ENCODE data around the gene PPP2R3A.

DNA sequence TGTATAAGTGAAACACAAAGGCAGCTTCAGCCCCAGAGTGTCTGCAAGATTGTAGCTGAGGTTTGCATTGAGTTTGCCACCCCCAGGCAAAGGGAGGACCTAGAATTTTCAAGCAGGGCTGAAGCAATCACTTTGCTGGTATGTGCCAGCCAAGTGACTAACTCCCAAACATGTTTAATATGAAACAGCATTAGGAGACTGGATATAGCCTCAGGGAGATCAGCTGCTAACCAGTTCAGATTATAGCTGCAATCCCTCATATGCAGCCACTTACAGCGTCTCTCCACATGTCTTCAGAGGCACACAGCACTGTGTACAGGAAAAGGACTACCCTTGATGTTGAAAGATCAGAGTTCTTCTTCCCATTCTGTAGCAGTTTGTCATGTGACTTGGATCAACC, 38.4 kb upstream of the PPP2R3A start:
- TF ChIP-seq, protein P1, sequence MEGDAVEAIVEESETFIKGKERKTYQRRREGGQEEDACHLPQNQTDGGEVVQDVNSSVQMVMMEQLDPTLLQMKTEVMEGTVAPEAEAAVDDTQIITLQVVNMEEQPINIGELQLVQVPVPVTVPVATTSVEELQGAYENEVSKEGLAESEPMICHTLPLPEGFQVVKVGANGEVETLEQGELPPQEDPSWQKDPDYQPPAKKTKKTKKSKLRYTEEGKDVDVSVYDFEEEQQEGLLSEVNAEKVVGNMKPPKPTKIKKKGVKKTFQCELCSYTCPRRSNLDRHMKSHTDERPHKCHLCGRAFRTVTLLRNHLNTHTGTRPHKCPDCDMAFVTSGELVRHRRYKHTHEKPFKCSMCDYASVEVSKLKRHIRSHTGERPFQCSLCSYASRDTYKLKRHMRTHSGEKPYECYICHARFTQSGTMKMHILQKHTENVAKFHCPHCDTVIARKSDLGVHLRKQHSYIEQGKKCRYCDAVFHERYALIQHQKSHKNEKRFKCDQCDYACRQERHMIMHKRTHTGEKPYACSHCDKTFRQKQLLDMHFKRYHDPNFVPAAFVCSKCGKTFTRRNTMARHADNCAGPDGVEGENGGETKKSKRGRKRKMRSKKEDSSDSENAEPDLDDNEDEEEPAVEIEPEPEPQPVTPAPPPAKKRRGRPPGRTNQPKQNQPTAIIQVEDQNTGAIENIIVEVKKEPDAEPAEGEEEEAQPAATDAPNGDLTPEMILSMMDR (IDR thresholded peaks at IDR 0.05 in 4 of 5, conservative IDR thresholded peaks at IDR 0.05 in 1 of 5) = no peak
- no peak for TF ChIP-seq POLR2A (IDR thresholded peaks at IDR 0.05)

All from gastrocnemius medialis (tissue), 4 donors.